HG03520 (cell line): ENCODE data around the gene DAB2IP.

ENCODE experiments used
- ATAC-seq: cut with Tn5 transposase; IDR thresholded peaks from one replicate; pipeline ENCODE4 v1.9.1; 2021; ENCODE audit warnings: mild to moderate bottlenecking, moderate library complexity; ENCODE audit not compliant: unreplicated experiment

DAB2IP gene

DNA sequence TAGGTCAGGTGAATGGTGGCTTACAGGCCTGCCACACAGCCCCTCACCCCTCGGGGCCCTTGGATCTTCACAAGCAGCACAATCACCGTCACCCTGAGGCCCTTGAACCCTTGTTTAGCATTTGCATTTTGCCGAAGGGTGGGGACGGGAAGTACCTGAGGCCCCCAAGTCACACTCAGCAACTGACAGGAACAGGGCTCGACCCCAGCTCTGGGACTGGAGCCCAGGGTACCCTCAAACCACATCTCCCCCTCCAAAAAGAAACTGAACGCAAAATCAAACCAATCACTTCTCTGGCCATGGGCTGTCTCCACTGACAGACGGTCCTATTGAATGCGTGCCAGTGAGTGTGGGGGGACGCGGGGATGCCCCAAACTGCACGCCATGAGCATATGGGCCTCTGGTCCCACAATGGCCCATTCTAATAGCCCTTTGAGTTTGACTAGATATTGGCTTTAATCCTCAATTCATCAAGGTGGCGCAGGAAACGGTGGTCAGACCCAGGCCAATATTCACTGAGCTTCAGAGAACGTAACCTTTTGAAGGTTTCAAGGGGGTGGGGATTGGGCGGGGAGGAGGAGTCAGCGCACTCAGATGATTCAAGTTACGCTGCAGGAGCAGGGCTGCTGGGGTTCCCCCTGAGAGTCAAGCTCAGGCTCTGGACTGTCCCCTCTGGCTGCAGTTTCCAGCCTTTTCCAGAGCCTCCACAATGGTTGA is 176.0 kb downstream of the DAB2IP start:
- ATAC-seq = no peak

DNA sequence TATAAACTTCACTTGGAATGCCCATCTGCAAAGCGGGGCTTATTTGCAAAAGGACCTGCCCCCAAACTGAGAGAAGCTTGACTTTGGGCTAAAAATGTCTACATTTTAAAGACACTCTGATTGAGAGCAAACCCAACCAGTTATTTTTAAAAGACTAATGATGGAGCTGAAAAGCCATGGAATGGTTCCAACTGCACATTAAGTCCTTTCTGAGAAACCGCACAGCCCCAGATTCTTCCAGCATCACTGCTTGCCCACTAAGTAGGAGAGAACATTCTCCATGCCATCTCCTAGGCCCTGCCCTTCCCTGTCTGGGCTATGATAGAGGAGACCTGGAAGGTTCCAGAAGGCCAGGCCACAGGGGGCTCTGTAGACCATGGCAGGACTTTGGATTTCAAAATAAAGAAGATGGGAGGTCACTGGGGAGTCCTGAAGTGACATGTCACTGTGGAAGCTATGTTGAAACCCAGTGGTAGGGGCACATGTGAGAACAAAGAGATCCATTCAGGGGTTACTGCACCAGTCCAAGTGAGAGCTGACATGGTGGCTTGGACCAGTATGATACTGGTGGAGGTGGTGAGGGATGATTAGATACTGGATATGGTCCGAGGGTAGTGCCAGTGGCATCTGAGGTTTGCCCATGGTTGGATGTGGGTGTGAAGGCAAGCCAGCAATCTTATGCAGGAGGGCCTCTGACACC is 179.2 kb downstream of the DAB2IP start:
- no peak for ATAC-seq

GRCh38 chr9:121831869-121832268 is 180.4 kb downstream of the DAB2IP start:
- no peak for ATAC-seq

- ATAC-seq = no peak
These were observed 181.6 kb downstream of the DAB2IP start for GRCh38 chr9:121833061-121833460.
